ENCODE results near the gene SDK2.
A peak's percentile ranks its signal among the peaks of the same experiment; 100 is the strongest.
"Not testable (repeated sequence)": the region's sequence is repeated elsewhere in the genome, so short reads cannot be mapped to it uniquely, and the experiment has no call there.

The SDK2 gene

DNA sequence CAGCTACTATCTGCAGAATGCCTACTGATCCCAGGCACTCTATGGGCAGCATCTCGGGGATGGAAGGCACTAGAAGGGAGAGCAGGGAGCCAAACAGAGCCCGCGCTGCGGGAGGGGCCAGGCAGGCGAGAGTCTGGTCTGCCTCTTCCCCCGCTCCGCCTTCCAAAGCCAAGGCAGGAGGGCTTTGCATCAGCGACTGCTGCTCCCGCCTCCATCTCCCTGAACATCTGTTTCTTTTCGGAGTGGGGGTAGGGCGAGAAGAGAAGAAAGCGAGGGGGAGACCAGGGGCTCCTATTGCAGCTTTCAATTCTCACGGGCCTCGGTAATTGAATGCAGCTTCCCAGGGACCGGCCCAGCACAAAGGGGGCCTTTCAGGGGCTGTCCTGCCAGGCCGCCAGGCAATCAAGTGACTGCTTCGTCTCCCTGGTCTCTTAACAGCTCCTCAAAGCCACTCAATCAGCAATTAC, 301.0 kb downstream of the SDK2 start:
- DNase-seq (ENCODE audit: low spot score), result no peak

DNA sequence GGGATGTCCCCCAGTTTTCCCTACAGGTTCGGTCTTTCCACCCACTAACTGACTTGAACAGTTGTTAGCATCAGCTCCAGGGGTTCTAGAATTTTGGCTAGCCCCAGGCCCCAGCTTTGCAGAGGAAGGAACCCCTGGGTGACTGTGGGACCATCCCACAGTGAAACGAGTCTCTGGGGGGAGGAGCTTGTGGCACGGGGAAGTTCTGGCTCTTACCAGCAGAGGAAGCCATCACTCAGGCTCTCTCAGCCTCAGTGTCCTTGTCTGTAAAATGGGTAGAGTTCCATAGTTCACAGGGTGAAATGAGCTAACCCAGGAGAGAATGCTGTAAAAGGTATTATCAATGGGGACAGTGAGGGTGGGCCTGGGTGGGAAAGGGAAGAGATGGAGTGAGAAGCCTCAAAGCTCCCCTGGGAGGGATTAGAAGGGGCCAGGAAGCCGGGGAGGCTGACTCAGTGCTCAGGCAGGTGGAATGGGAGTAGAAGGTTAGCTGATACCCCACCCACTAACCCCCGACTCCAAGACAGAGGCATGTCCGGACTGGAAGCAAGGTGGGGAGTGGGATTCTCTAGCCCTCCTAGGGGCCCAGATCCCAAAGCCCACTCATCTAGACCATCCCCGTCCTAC, 301.6 kb downstream of the SDK2 start:
- no peak for DNase-seq (ENCODE audit: low spot score)

DNA sequence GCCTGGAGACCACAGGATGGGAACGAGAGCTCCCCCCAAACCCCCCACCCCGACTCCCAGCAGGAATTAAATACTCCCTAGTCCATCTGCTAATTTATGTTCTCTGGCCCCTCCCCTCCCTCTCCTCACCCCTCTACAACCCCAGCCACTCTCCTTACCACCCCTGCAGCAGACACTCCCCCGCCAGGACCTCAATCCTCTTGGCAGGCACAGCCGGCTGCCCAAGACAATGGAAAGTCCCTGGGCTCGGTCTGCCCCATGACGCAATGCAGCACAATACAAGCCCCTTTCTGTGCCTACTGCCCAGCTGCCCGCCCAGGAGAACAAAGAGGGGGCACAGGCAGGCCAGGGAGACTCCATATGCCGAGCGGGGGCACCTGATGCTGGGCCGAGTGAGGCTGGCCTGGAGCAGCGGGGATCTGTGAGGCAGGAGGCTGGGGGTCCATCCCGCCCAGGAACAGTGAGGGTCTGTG, 302.2 kb downstream of the SDK2 start:
- no peak for DNase-seq (ENCODE audit: low spot score)

DNA sequence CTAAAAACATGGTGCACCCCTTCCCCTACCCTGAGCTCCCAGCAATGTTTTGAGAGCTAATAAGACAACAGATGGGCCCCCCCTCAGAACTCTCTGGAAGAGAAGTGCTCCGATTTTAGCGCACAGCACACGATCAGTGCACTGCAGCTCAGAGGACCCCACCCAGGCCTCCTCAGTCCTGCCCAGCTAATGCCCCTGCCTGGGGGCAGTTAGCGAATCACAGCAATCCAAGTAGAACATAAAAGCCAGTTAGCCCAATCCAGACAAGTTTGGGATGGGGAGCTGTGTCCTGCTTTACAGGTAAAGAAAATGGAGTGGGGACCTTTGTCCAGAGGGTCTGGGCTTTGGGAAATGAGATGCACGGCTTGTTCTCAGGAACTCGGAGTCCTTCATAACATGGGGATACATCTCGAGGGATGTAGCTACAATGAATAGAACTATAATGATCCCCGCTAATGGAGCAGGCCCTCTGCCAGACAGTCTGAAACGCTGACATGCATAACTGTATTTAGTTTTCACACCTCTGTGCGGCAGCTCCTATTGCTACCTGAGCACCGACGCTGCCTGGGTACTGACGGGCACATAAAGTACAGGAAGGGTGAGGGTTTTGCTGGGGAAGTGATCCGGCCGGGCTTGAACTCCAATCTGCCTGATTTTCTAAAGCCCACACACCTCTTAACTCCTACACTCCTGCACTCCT, 302.7 kb downstream of the SDK2 start:
- no peak for DNase-seq (ENCODE audit: low spot score)

DNA sequence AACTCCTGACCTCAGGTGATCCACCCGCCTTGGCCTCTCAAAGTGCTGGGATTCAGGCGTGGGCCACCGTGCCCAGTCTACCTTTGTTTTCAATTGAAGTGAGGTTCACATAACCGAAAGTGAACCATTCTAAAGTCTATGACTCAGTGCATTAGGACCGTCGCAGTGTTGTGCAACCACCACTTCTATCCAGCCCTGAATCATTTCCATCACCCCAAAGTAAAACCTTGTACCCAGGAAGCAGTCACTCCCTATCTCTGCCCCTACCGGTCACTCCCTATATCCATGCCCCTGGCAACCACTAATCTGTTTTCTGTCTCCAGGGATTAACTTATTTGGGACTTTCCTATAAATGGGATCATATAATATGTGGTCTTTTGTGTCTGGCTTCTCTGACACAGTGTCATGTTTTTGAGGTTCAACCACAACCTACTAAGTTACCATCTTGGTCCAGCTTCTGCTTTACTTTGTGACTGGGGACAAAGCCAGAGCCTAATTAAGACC, 304.1 kb downstream of the SDK2 start:
- peak; percentile 7 for DNase-seq (ENCODE audit: low spot score)

DNA sequence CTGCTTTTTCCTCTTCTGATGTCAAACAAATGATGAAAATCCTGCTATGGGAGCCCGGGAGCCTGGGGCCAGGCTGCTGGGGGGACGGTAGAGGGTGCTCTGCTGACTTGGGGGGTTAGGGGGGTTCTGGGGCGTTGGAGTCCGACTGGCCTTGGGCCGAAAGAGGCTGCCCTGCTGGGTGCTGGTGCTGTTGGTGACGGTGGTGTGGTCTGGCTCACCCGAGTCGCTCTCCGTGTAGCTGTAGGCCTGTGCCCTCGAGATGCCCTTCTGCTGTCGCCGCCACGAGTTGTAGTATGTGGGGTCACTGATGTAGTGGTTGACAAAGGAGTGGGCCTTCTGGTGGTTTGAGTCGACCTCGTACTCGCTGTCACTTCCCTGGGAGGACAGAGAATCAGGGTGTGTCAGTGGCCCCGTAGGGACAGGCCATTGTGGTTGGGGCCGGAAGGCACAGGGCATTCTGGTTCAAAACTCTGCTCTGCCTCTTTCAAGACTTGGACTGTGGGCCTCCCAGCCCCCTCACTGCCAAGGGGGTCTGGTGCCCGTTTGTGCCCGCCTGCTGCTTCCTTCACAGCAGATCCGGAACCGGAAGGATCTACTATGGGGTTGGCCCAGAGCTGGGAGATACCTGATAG, 305.6 kb downstream of the SDK2 start:
- DNase-seq (ENCODE audit: low spot score), result no peak

DNA sequence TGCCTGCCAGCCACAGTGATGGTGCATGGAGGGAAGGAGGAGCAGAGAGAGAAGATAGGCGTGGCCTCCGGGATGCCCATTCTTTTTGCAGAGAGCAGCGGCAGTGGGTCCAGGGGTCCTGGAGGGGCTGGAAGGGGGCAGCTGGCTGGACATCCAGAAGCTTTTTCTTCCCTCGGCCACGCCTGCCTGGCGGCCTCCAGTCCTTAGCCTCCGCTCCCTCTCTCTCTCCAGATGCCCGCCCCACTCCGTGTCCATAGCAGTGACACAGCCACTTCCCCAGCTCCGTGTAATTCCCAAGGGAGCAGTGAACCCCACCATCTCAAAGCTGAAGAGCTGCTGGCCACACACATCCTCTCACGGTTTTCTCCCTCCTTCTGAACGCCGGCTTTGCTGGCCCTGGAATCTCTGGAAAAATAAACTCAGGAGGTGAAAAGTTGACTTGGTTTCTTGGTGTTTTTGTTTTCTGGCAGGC, 306.2 kb downstream of the SDK2 start:
- no peak for DNase-seq (ENCODE audit: low spot score)

DNA sequence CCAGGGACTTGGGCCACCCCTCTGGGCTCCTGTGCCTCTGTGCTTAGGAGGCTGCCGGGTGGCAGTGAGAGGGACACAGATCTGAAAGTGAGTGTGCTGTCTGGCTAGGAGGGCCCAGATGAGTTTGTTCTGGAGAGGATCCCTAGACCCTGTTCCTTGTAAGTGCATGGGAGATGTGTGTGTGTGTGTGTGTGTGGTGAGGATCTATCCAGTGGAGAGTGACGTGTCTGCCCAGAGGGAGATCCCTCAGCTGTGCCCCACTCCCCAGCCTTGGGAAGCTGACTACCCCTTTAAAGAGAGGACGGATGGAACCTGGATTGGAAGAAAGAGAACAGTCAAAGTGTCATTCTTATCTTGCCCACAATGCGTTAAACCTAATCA, 306.9 kb downstream of the SDK2 start:
- no peak for DNase-seq (ENCODE audit: low spot score)

DNA sequence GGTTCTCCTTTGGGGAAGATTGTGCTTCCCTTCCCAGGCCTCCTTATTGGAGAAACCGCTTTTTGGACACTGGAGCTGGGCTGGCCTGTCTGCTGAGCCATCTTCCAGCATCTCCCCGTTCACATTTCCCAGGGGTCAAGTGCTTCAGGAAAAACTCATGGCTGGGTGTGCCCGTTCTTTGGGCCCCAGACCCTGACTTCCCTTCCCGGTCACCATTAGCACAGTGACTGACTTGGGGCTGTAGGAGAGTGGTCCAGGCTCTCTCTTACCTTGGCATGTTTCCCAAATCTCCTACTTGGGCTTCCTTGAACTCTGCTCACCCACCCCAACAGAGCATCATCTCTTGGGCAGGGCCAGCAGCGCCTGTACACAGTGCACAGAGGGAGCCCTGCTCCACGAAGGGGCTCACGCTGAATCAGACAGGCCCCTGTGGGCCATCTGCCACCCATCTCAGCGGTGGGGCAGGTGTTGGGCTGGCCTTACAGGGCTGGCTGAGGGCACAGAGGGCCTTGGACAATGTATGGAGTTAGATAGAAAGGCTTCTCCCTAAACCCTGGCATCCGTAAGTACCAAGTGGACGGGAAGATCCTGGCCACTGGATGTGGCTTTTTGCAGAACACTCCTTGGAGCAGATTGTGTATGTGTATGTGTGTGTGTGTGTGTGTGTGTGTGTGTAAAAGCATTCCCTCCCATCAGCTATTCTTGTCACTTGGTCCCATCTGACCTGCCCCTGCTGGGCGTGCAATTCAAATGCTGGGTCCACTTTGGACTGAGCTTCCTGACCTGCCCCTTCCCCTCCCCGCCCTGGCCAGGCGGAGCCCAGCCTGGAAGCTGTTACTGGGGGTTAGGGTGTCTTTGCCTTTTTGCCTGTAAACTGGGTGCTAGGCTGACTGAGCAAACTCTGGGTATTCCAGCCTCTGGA, 307.6 kb downstream of the SDK2 start:
- no peak for DNase-seq (ENCODE audit: low spot score)

DNA sequence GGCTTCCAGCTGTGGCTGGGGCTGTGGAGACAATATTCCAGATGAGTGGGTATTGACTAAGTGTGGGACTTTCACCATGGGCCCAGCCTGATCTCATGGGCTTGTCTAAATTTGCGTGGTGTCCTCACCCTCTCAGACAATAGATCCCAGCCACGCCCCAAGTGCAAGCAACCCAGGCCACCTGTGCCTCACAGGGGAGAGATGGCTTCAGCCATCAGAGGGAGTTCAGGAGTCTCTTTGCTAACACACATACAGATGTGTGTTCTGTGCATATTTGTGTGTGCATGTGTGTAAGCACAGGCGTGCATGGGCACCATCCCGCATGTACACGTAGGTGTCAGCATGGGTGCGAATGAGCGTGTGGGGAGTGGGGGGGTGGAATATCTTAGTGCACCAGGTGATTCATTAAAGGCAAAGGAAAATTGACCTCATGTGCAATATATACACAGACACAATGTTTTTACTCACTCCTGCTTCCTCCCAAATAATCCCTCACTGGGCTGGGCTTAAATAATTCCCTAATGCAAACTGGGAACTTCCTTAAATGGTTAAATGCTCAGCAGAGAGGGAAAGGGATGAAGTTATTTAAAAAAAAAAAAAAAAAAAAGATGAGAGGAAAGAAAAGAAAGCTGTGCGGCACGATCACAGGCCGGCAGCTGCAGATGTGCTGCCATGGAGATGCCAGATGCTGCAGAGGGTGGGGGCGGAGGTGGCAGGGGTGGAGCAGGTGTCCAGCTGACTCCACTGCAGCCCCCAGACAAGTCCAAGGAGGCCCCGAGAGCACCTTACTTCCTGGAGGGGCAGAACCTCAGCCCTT, 308.4 kb downstream of the SDK2 start:
- no peak for DNase-seq (ENCODE audit: low spot score)

DNA sequence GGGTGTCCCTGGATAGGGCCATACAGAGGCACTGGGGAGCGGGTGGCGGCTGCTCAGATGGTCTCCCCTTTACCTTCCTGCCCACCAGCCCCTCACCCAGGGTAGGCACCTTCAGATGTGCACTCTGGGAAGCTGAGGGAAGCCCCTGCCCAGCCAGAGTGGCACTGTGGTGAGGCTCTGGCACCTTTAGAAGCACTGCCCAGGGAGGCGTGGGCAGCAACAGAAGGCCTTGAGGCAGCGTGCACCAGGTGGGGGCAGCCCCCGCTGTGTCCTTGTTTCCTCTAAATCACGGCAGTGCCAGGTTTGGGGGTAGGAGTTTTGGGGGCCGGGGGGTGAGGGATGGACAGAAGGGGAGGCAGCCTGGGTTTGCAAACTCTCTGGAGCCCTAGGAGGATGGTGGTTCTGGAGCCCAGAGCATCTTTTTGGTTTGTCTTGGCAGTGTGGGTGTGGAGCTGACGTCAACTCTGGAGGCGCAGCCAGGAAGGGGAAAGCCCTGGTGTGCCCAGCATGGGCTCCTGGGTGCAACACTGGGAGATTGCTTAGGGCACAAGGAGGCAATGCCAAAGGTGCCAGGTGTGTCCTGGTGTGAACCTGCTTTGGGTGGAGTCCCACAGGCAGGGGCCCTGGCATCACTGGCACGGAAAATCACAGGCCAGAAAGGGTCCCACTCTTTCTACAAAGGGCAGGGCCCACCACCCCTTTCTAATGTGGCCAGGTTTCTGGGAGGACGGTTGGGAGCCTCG, 309.3 kb downstream of the SDK2 start:
- DNase-seq (ENCODE audit: low spot score), result no peak

DNA sequence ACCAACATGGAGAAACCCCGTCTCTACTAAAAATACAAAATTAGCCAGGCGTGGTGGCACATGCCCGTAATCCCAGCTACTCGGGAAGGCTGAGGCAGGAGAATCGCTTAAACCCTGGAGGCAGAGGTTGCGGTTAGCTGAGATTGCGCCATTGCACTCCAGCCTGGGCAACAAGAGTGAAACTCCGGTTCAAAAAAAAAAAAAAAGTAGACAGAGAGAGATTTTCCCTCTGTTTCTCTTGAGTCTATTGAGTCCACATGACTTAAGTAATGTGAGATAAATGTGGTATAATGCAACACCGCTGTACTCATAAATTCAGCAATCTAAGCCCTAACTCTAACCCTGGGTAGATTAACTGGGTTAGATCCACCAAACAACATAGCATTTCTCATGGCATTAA, 310.8 kb downstream of the SDK2 start:
- not testable (repeated sequence) for DNase-seq (ENCODE audit: low spot score)

DNA sequence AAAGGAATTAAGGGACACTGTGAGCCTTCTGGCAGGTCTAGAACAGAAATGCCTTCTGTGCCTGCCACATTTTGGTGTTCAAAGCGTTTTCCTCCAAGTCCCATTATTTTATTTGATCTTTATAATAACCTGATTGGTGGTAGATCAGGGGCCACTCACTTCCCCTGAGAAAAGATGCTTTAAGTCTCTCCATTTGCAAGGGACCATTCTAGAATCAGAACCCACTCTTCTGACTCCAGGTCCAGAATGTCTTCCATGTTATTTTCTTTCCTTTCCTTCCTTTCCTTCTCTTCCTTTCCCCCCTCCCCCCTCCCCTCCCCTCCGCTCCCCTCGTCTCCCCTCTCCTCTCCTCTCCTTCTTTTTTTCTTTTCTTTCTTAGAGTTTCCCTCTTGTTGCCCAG, 313.2 kb downstream of the SDK2 start:
- DNase-seq (ENCODE audit: low spot score), result no peak

DNA sequence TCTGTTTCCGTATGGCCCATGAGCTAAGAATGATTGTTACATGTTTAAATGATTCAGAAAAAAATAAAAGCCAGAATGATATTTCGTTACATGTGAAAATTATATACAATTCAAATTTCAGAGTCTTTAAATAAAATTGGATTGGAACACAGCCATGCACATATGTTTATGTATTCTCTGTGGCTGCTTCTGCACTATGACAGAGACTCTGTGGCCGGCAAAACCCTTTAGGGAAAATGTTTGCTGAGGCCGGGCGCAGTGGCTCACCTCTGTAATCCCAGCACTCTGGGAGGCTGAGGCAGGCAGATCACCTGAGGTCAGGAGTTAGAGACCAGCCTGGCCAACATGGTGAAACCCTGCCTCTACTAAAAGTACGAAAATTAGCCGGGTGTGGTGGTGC, 316.6 kb downstream of the SDK2 start:
- no peak for DNase-seq (ENCODE audit: low spot score)

DNA sequence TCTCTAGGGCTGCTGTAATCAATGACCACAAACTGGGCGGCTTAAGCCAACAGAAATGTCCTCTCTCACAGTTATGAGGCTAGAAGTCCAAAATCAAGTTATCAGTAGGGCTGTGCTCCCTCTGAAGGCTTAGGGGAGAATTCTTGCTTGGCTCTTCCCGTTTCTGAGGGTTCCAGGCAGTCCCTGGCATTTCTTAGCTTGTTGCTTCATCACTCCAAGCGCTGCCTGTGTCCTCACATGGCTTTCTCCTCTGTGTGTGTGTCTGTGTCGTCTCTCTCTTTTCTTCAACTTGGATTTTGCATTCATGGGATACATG, 318.8 kb downstream of the SDK2 start:
- no peak for DNase-seq (ENCODE audit: low spot score)

DNA sequence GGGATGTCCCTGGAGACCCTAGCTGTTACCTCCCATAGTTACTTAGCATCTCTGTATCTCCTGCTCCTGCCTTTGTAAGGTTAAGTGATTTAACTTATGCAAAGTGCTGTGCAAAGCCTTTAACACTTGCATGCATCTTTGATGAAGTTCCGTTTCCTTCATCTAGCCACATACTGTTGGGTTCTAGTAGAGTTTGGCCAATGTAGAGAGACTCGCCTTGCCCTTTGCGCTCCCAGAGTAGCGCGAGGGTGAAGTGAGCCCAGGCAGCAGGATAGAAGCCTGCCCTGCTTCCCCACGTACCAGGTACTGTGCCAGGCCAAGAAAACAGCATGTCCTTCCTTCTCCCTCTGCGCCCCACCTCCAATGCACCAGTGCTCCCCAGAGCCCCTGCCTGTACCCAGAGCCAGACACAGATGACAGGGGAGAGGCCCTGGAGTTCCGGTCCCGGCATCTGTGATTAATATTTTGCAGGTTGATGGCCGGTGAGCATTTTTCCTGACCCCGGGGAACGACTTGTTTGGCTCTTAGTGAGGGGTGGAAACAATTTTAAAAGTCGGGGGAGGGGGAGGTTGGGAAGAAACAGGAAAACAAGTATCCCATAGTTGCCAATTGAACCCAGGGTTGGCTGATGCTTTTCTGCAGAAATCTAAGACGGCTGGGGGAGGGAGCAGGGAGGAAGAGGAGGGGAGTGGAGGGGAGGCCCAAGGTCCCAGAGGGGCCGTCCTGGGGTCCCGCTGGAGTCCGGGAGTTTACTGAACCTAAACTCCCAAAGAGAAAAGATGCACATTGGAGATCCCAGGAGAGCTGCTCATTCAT, 319.3 kb downstream of the SDK2 start:
- DNase-seq (ENCODE audit: low spot score), result no peak

DNA sequence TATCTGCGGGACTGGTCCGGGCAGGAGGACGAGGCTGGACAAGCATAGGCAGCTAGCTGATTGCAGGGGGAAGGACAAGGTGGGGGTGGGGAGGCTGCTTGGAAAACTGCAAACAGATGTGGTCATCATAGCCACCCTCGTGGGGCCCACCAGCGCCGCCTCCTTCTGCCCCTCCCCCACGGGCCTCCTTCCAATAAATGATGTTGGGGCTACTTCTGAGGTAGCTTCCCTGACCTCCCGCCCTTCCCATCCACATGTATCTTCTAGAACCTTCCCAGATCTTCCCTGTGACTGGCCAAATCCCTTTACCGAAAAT, 320.1 kb downstream of the SDK2 start:
- DNase-seq (ENCODE audit: low spot score), result no peak

DNA sequence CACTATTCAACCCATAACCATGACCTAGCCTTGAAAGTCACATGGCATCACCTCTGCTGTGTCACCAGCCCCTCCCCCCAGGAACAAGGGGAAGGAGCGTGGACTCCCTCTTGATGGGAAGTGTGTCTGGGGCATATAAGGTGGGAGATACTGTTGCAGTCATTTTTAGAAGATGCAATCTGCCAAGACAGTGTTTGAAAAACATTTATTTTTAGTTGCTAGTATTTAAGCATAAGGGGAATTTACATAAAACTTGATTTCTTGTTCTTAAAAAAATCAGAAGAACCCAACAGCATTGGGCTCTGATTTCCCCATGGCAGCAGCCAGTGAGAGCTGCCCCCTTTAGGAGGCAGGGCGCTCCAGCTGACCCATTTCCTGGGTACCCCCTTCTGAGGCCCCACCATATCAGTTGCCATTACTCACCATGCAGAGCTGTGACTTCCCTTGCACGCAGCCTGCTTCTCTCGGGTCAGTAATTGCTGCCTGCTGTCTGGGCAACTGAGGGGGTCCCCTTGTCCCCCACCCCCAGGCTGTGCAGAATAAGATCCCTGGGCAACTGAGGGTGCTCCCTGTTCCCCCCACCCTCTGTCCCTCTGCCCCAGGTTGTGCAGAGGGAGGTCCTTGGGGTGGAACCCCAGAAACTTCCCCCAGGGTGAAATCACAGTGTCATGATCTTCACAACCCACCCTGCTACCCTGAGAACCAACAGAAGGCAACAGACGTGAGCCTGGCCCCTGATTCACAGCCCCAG, 320.7 kb downstream of the SDK2 start:
- no peak for DNase-seq (ENCODE audit: low spot score)

DNA sequence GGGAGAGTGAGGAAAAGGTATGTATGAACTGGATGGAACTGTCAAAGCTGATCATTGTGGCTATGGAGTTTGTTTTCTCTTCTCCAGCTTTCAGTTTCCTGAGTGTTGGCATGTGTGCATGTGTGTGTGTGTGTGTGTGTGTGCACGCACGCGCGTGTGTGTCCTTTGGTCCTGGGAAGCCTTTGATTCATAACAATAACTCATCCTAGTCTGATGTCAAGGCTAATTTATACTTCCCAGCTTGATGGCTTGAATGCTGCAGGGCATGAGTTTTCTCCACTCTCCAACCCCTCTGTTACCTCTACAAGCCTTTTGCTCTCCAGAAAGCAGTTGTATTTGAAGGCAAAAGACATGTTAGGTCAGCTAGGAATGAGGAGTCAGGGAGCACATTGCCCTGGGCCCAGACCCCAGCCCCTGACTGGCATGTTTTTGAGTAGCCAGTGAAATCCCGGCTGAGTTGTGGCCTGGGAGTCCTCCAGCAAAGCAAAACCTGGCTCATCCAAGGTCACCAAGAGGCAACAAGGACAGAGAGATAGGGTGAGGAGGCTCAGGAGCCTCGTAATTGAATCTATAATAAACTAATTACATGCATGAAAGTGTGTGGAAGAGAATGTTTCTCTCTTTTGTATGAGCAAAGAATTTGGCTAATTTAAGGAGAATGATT, 323.5 kb downstream of the SDK2 start:
- no peak for DNase-seq (ENCODE audit: low spot score)
